OCI-LY1 (cell line): ENCODE results near the gene PDE6B.

ENCODE experiments used
- H2AFZ ChIP-seq: fragments of 200-600 bp; sonication (generic), shearing (Covaris generic); 2 replicates; pipeline ENCODE4 v1.6.0; 2014; ENCODE audit warnings: antibody characterized with exemption, mild to moderate bottlenecking, low read length
- H3F3A ChIP-seq: fragments of 200-600 bp; sonication (generic), shearing (Covaris generic); 2 replicates; pipeline ENCODE4 v1.6.0; 2014; ENCODE audit warnings: mild to moderate bottlenecking, antibody characterized with exemption, low read length, moderate library complexity; ENCODE audit not compliant: insufficient read depth
- H3K27ac ChIP-seq: fragments of 200-600 bp; sonication (generic); 2 replicates; pipeline ENCODE4 v1.5.1; 2014; ENCODE audit warnings: low read length, mixed run types, mild to moderate bottlenecking, low read depth; ENCODE audit not compliant: poor library complexity, severe bottlenecking
- H3K27me3 ChIP-seq: fragments of 200-600 bp; sonication (generic); 2 replicates; pipeline ENCODE4 v1.6.0; 2014; ENCODE audit warnings: antibody characterized with exemption, mild to moderate bottlenecking, low read length, moderate library complexity; ENCODE audit not compliant: insufficient read depth
- H3K36me3 ChIP-seq: fragments of 200-600 bp; sonication (generic); 2 replicates; pipeline ENCODE4 v1.6.1; 2014; ENCODE audit warnings: mild to moderate bottlenecking, antibody characterized with exemption, low read length, moderate library complexity, mixed read lengths; ENCODE audit not compliant: insufficient read depth
- H3K4me1 ChIP-seq: fragments of 200-600 bp; sonication (generic); 2 replicates; pipeline ENCODE4 v1.5.1; 2014; ENCODE audit warnings: mild to moderate bottlenecking, low read length, moderate library complexity; ENCODE audit not compliant: insufficient read depth, severe bottlenecking
- H3K4me2 ChIP-seq: fragments of 200-600 bp; sonication (generic), shearing (Covaris generic); 2 replicates; pipeline ENCODE4 v1.6.1; 2014; ENCODE audit warnings: low read length
- H3K4me3 ChIP-seq: fragments of 200-600 bp; sonication (generic); 2 replicates; pipeline ENCODE4 v1.5.1; 2014; ENCODE audit warnings: low read length, low read depth, mild to moderate bottlenecking, mixed read lengths; ENCODE audit not compliant: poor library complexity, severe bottlenecking
- H3K79me2 ChIP-seq: fragments of 200-600 bp; shearing (Covaris generic); 2 replicates; pipeline ENCODE4 v1.6.1; 2016; ENCODE audit warnings: mixed run types, low read length, mixed read lengths; ENCODE audit not compliant: insufficient read depth
- H3K9ac ChIP-seq: fragments of 200-600 bp; sonication (generic), shearing (Covaris generic); 2 replicates; pipeline ENCODE4 v1.6.1; 2014; ENCODE audit warnings: mild to moderate bottlenecking, low read length, mixed read lengths
- H3K9me2 ChIP-seq: fragments of 200-600 bp; sonication (generic), shearing (Covaris generic); 2 replicates; pipeline ENCODE4 v1.6.1; 2014; ENCODE audit warnings: low read depth, mild to moderate bottlenecking, low read length, mixed read lengths
- H3K9me3 ChIP-seq: fragments of 200-600 bp; shearing (Covaris generic); 2 replicates; pipeline ENCODE4 v1.6.1; 2014; ENCODE audit warnings: low read length, mixed read lengths
- H4K20me1 ChIP-seq: fragments of 200-600 bp; sonication (generic), shearing (Covaris generic); 2 replicates; pipeline ENCODE4 v1.6.0; 2016; ENCODE audit warnings: mild to moderate bottlenecking, low read length; ENCODE audit not compliant: insufficient read depth
- EZH2 ChIP-seq: fragments of 200-600 bp; sonication (generic), shearing (Covaris generic); IDR thresholded peaks from 2 replicates; pipeline ENCODE4 v1.8.0; 2017; ENCODE audit warnings: borderline replicate concordance, mixed run types, mild to moderate bottlenecking, antibody characterized with exemption, low read length, moderate library complexity, mixed read lengths
- TF ChIP-seq, protein P1 (sequence below): fragments of 200-600 bp; sonication (generic), shearing (Covaris generic); IDR thresholded peaks from 2 replicates; pipeline ENCODE4 v1.5.1; 2017; ENCODE audit warnings: mild to moderate bottlenecking, antibody characterized with exemption, low read length, moderate library complexity, mixed read lengths

The PDE6B gene

DNA sequence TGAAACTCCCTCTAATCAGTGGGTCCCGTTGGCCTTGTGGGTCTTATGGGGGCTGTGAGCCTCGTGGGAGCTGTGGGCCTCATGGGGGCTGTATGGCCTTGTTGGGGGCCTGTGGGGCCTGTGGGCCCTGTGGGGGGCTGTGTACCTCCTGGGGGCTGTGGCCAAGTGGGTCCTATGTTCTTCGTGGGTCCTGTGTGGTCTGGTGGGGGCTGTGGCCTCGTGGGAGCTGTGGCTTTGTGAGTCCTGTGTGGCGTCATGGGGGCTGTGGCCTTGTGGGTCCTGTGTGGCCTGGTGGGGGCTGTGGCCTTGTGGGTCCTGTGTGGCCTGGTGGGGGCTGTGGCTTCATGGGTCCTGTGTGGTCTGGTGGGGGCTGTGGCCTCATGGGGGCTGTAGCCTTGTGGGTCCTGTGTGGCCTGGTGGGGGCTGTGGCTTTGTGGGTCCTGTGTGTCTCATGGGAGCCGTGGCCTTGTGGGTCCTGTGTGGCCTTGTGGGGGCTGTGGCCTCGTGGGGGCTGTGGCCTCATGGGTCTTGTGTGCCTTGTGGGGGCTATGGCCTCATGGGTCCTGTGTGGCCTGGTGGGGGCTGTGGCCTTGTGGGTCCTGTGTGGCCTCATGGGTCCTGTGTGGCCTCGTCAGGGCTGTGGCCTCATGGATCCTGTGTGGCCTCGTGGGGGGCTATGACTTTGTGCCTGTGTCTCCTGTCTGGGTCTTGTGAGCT, 87.7 kb downstream of the PDE6B start:
- no peak overlapping the region for H3K4me2 ChIP-seq
- H3K79me2 ChIP-seq, result peaks cover 9% of the 10 kb centered on the region; the same call in 1 of the 2 replicates
- no peak overlapping the region for H3K27ac ChIP-seq
- H3K4me3 ChIP-seq, result no peak overlapping the region
- no peaks in the 10 kb centered on the region for H4K20me1 ChIP-seq
- no peaks in the 10 kb centered on the region for H3K9me2 ChIP-seq
- H3K4me1 ChIP-seq, result no peaks in the 10 kb centered on the region
- H3K36me3 ChIP-seq, result peaks cover 5% of the 10 kb centered on the region; the same call in 1 of the 2 replicates
- TF ChIP-seq, protein P1, sequence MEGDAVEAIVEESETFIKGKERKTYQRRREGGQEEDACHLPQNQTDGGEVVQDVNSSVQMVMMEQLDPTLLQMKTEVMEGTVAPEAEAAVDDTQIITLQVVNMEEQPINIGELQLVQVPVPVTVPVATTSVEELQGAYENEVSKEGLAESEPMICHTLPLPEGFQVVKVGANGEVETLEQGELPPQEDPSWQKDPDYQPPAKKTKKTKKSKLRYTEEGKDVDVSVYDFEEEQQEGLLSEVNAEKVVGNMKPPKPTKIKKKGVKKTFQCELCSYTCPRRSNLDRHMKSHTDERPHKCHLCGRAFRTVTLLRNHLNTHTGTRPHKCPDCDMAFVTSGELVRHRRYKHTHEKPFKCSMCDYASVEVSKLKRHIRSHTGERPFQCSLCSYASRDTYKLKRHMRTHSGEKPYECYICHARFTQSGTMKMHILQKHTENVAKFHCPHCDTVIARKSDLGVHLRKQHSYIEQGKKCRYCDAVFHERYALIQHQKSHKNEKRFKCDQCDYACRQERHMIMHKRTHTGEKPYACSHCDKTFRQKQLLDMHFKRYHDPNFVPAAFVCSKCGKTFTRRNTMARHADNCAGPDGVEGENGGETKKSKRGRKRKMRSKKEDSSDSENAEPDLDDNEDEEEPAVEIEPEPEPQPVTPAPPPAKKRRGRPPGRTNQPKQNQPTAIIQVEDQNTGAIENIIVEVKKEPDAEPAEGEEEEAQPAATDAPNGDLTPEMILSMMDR, result no peak
- no peak for TF ChIP-seq EZH2
- H3K9me3 ChIP-seq, result no peaks in the 10 kb centered on the region
- no peak overlapping the region for H2AFZ ChIP-seq
- H3F3A ChIP-seq, result no peaks in the 10 kb centered on the region
- no peak overlapping the region for H3K9ac ChIP-seq
- H3K27me3 ChIP-seq, result no peaks in the 10 kb centered on the region

DNA sequence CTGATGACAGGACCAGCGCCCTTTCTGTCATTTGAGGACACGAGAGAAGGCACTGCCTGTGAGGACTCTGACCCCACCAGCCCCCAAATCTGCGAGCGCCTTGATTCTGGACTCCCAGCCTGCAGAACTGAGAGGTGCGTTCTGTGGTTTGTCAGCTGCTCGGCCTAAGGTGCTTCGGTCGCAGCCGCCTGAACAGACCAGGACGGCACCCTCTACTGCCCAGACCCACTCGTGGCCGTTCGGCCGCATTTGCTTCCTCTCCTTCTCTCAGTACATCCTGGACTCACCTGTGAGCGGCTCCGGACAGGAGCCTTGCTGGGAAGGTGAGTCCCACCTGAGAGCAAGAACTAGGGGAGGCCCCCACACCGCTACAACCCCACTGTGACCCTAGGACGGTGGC, 88.7 kb downstream of the PDE6B start:
- H2AFZ ChIP-seq, result no peak overlapping the region
- TF ChIP-seq EZH2, result no peak
- TF ChIP-seq, protein P1, result no peak
- H3F3A ChIP-seq, result no peaks in the 10 kb centered on the region
- H3K4me3 ChIP-seq, result no peak overlapping the region
- H3K9ac ChIP-seq, result no peak overlapping the region
- peaks cover 5% of the 10 kb centered on the region; the same call in 1 of the 2 replicates for H3K36me3 ChIP-seq
- peaks cover 9% of the 10 kb centered on the region; the same call in 1 of the 2 replicates for H3K79me2 ChIP-seq
- no peaks in the 10 kb centered on the region for H3K4me1 ChIP-seq
- H3K4me2 ChIP-seq, result no peak overlapping the region
- no peak overlapping the region for H3K27ac ChIP-seq
- H4K20me1 ChIP-seq, result no peaks in the 10 kb centered on the region
- no peaks in the 10 kb centered on the region for H3K27me3 ChIP-seq
- no peaks in the 10 kb centered on the region for H3K9me2 ChIP-seq
- no peaks in the 10 kb centered on the region for H3K9me3 ChIP-seq

DNA sequence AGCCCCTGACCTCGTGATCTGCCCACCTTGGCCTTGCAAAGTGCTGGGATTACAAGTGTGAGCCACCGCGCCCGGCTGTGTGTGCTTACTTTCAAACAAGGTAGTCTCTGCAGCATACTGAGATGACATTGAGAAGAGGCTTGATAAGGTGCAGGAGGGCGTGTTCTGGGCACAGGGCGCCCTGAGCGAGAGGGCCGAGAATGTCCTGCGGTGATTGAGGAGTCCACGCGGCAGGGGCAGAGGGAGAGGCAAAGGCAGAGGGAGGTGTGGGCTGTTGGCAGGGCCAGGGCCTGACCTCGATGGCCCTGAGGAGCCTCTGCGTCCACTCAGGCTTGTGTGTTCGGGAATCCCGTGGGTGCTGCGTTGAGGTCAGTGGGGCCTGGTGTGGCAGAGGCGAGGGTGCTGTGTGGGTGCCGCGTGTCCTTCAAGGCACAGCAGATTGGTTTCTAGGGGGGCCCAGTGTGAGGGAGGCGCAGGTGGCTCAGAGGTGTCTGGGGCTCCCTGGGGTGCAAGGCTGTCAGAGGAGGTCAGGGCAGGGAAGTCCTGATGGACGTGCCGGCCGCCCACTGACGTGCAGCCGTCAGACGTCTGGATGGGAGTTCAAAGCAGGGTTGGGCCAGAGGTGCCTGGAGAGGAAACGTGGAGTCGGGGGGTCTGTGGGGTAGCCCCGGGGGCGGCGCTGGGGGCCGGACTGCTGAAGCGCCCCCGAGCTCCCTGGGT, 92.4 kb downstream of the PDE6B start:
- Histone ChIP-seq H3K36me3 (no peaks in the 10 kb centered on the region), H3K9me2 (no peaks in the 10 kb centered on the region), H3K4me2 (no peak overlapping the region), H3K4me1 (no peaks in the 10 kb centered on the region), H3F3A (no peaks in the 10 kb centered on the region), H3K4me3 (no peak overlapping the region), H2AFZ (no peak overlapping the region), H4K20me1 (no peaks in the 10 kb centered on the region), H3K9me3 (no peaks in the 10 kb centered on the region), H3K27ac (no peak overlapping the region), H3K79me2 (peaks cover 2% of the 10 kb centered on the region; the same call in 1 of the 2 replicates), H3K9ac (no peak overlapping the region), H3K27me3 (no peaks in the 10 kb centered on the region)
- TF ChIP-seq, protein P1, result no peak
- TF ChIP-seq EZH2, result no peak
